ENCODE results near the gene AHDC1. TPM values are rescaled to one million over a fixed set of nuclear protein-coding genes. Genes with fewer than 3 reads are reported as not detected.

AHDC1 gene
- total RNA-seq, 1 donor from 2014 or later = 10.8 TPM

GRCh38 chr1:27525296-27526272 is 78.4 kb downstream of the AHDC1 start:
- no peak for TF ChIP-seq CTCF (conservative IDR thresholded peaks at IDR 0.05; ENCODE audit: low read depth, low read length)
- H3K4me3 ChIP-seq (ENCODE audit: low read depth, low read length) = no peak overlapping the region
- DNase-seq (ENCODE audit: low read depth) = no peak

DNA sequence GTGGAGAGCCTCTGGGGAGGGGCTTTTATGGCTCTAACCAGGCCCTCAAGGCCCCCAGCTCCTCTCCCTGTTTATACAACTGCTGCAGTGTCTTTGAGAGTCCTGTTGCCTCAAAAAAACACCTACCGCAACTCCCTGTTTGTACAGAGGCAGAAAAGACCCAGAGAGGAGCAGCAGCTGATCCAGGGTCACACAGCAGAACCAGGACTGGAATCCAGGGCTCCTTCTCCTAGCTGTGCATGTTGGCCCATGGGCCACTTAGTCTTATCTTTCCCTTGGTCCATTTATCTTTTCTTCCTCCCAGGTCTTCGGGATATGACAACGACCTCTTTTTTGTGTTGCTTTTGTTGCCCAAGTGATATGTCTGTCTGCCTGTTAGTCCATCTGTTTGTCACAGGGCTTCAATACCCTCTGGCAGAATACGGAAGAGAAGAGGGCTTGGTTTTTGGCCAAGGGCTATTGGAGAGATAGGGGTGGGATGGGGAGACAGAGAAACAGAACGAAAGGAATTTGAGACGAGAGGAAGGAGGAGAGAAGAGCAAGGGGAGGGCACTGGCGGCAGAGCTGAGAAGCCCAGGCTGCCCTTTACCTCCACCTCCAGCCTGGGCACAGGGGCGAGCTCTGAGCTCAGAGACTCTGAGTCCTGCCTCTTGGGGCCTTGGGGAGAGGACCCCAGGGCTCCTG is 80.5 kb downstream of the AHDC1 start:
- no peak for DNase-seq (ENCODE audit: low read depth)
- TF ChIP-seq CTCF (conservative IDR thresholded peaks at IDR 0.05; ENCODE audit: low read depth, low read length) = no peak
- no peak overlapping the region for H3K4me3 ChIP-seq (ENCODE audit: low read depth, low read length)

GRCh38 chr1:27522432-27523336 is 81.3 kb downstream of the AHDC1 start:
- H3K4me3 ChIP-seq (ENCODE audit: low read depth, low read length) = no peak overlapping the region
- DNase-seq (ENCODE audit: low read depth) = no peak
- no peak for TF ChIP-seq CTCF (conservative IDR thresholded peaks at IDR 0.05; ENCODE audit: low read depth, low read length)

DNA sequence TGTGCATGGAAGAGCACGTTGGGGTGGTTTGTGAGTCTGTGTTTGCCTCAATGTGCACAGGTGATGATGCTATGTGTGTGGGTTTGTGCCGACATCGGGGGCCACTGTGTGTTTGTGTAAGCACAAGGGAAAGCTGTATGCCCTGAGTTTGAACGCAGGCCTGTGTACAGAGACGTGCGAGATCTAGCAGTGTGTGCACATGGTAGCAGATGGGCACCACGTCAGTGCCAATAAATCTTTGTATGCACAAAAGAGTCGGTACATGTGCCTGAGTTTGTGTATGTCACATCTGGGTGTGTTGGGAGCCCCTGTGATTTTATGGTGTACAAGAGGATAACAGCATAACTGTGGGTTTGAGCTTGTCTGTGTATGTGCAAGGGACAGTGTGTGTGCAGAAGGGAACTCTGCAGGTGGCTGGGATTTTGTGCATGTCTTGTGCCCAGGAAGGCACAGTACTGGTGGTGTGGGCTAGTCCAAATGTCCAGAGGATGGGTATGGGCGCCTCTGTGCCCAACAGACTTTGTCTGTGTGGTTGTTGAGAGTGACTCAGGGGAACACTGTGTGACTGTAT is 82.0 kb downstream of the AHDC1 start:
- H3K4me3 ChIP-seq (ENCODE audit: low read depth, low read length) = no peak overlapping the region
- TF ChIP-seq CTCF (conservative IDR thresholded peaks at IDR 0.05; ENCODE audit: low read depth, low read length) = no peak

DNA sequence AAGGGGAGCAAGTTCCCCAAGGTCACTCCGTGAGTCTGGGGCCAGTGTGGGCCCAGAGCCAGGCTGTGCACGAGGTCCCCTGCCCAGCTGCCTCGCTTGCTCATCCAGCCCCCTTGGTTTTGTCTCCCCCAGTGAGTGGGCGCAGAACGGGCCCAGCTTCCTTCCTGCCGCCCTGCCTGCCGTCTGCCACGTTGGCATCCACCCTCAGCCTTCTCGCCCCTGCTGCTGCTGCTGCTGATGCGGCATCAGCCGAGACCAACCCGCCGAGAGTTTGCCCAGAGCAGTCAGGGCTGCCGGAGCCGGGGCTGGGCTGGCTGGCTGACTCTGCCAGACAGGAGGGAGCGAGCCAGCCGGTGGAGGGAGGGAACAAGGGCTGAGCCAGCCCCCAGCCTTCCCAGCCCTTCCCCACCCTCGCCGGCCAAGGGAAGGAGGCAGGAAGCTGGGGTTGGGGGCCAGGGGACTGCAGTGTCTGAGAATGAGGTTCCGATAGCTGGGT is 82.6 kb downstream of the AHDC1 start:
- H3K4me3 ChIP-seq (ENCODE audit: low read depth, low read length) = no peak overlapping the region
- no peak for DNase-seq (ENCODE audit: low read depth)
- no peak for TF ChIP-seq CTCF (conservative IDR thresholded peaks at IDR 0.05; ENCODE audit: low read depth, low read length)

More for the DNA sequence above, 82.0 kb downstream of the AHDC1 start:
- DNase-seq (ENCODE audit: low read depth) = no peak

DNA sequence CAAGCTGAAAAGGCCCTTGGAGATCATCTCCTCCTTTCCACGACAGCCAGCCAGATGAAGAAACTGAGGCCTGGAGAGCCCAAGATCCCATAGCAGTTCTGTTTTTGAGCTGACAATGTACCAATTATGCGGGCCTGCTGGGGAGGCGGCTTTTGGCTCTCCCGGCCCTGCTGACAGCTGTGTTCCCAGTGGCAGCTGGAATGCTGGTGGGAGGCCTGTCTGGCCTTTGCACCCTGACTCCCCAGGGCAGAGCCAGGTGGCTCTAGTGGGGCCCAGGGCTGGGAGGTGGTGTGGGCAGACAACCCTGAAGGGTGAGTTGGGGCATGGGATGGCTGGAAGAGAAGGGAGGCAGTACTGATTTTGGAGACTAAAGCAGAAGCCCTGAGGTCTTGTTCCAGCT is 83.3 kb downstream of the AHDC1 start:
- no peak overlapping the region for H3K4me3 ChIP-seq (ENCODE audit: low read depth, low read length)
- no peak for TF ChIP-seq CTCF (conservative IDR thresholded peaks at IDR 0.05; ENCODE audit: low read depth, low read length)
- DNase-seq (ENCODE audit: low read depth) = no peak
